Measurements from ENCODE around the gene AEBP1.

Gene AEBP1

GRCh38 chr7:44105832-44106231 lies 1.7 kb downstream of the AEBP1 start:
- Histone ChIP-seq H3K4me2 (ENCODE audit: insufficient read depth, low read length) (peak overlapping the region; percentile 98), H2AFZ (ENCODE audit: low read depth, low read length) (no peak overlapping the region), H3K36me3 (ENCODE audit: insufficient read depth, low read length) (peaks cover 65% of the 10 kb centered on the region), H3K9ac (ENCODE audit: low read depth, low read length) (peak overlapping the region; percentile 94), H3K27me3 (ENCODE audit: insufficient read depth, low read length, poor library complexity) (no peaks in the 10 kb centered on the region), H3K4me1 (ENCODE audit: insufficient read depth, low read length) (peaks cover 89% of the 10 kb centered on the region), H3K9me3 (ENCODE audit: insufficient read depth, low read length, severe bottlenecking) (no peaks in the 10 kb centered on the region), H3K4me3 (ENCODE audit: low read depth in 1 of 2, low read length in 2 of 2) (peak overlapping the region; percentile 68 to 92; a peak in 3 of 4 replicates), H4K20me1 (ENCODE audit: insufficient read depth, low read length) (peaks cover 64% of the 10 kb centered on the region), H3K27ac (ENCODE audit: low read length) (peak overlapping the region; percentile 86), H3K79me2 (ENCODE audit: insufficient read depth, low read length) (peaks cover 78% of the 10 kb centered on the region)
- TF ChIP-seq EZH2 (IDR thresholded peaks at IDR 0.05; ENCODE audit: borderline replicate concordance, low read depth, low read length, severe bottlenecking): no peak
- TF ChIP-seq, protein P1, sequence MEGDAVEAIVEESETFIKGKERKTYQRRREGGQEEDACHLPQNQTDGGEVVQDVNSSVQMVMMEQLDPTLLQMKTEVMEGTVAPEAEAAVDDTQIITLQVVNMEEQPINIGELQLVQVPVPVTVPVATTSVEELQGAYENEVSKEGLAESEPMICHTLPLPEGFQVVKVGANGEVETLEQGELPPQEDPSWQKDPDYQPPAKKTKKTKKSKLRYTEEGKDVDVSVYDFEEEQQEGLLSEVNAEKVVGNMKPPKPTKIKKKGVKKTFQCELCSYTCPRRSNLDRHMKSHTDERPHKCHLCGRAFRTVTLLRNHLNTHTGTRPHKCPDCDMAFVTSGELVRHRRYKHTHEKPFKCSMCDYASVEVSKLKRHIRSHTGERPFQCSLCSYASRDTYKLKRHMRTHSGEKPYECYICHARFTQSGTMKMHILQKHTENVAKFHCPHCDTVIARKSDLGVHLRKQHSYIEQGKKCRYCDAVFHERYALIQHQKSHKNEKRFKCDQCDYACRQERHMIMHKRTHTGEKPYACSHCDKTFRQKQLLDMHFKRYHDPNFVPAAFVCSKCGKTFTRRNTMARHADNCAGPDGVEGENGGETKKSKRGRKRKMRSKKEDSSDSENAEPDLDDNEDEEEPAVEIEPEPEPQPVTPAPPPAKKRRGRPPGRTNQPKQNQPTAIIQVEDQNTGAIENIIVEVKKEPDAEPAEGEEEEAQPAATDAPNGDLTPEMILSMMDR (IDR thresholded peaks at IDR 0.05; ENCODE audit: borderline replicate concordance, extremely low read depth, low read length, poor library complexity, severe bottlenecking): no peak
- no peak for DNase-seq
- ATAC-seq (ENCODE audit: insufficient read depth, low read depth): no peak

DNA sequence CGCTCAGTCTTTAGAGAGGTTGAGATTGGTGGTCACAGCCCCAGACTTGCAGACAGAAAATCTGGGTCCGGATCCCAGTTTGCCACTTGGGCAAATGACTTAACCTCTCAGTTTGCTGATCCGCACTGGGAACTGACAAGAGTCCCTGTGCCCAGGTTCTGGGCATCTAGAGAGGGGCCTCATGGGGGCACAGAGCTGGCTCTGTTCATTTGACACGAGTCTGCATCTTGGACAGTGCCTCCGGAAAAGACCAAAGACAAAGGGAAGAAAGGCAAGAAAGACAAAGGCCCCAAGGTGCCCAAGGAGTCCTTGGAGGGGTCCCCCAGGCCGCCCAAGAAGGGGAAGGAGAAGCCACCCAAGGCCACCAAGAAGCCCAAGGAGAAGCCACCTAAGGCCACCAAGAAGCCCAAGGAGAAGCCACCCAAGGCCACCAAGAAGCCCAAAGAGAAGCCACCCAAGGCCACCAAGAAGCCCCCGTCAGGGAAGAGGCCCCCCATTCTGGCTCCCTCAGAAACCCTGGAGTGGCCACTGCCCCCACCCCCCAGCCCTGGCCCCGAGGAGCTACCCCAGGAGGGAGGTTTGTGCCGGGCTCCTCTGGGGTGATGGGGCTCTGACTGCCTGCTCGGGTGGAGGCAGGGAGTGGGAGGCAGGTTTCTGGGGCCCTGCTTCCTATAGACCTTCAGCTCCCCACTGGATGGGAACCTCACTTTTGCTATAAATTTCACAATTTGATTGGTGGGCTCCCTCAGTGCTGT lies 2.3 kb downstream of the AEBP1 start:
- Histone ChIP-seq H2AFZ (ENCODE audit: low read depth, low read length) (no peak overlapping the region), H3K4me1 (ENCODE audit: insufficient read depth, low read length) (peaks cover 85% of the 10 kb centered on the region), H3K79me2 (ENCODE audit: insufficient read depth, low read length) (peaks cover 85% of the 10 kb centered on the region), H3K9ac (ENCODE audit: low read depth, low read length) (peak overlapping the region; percentile 94), H3K27me3 (ENCODE audit: insufficient read depth, low read length, poor library complexity) (no peaks in the 10 kb centered on the region), H3K36me3 (ENCODE audit: insufficient read depth, low read length) (peaks cover 72% of the 10 kb centered on the region), H4K20me1 (ENCODE audit: insufficient read depth, low read length) (peaks cover 71% of the 10 kb centered on the region), H3K4me2 (ENCODE audit: insufficient read depth, low read length) (peak overlapping the region; percentile 98), H3K4me3 (ENCODE audit: low read depth in 1 of 2, low read length in 2 of 2) (peak overlapping the region; percentile 68 to 92; a peak in 3 of 4 replicates), H3K27ac (ENCODE audit: low read length) (peak overlapping the region; percentile 86), H3K9me3 (ENCODE audit: insufficient read depth, low read length, severe bottlenecking) (no peaks in the 10 kb centered on the region)
- TF ChIP-seq, protein P1 (IDR thresholded peaks at IDR 0.05; ENCODE audit: borderline replicate concordance, extremely low read depth, low read length, poor library complexity, severe bottlenecking): no peak
- no peak for TF ChIP-seq EZH2 (IDR thresholded peaks at IDR 0.05; ENCODE audit: borderline replicate concordance, low read depth, low read length, severe bottlenecking)
- no peak for DNase-seq
- no peak for ATAC-seq (ENCODE audit: insufficient read depth, low read depth)

GRCh38 chr7:44107116-44107960 lies 3.2 kb downstream of the AEBP1 start:
- no peak for ATAC-seq (ENCODE audit: insufficient read depth, low read depth)
- H3K4me3 ChIP-seq (ENCODE audit: low read depth in 1 of 2, low read length in 2 of 2): peak overlapping the region in 1 of 2 experiments; percentile 68; a peak in 3 of 4 replicates
- no peak for DNase-seq
- H3K4me2 ChIP-seq (ENCODE audit: insufficient read depth, low read length): peak overlapping the region; percentile 98
- H3K4me1 ChIP-seq (ENCODE audit: insufficient read depth, low read length): peaks cover 76% of the 10 kb centered on the region
- no peak overlapping the region for H2AFZ ChIP-seq (ENCODE audit: low read depth, low read length)
- peak overlapping the region; percentile 86 for H3K27ac ChIP-seq (ENCODE audit: low read length)
- no peaks in the 10 kb centered on the region for H3K9me3 ChIP-seq (ENCODE audit: insufficient read depth, low read length, severe bottlenecking)
- peak overlapping the region; percentile 94 for H3K9ac ChIP-seq (ENCODE audit: low read depth, low read length)
- peaks cover 89% of the 10 kb centered on the region for H3K79me2 ChIP-seq (ENCODE audit: insufficient read depth, low read length)
- no peaks in the 10 kb centered on the region for H3K27me3 ChIP-seq (ENCODE audit: insufficient read depth, low read length, poor library complexity)
- peaks cover 79% of the 10 kb centered on the region for H4K20me1 ChIP-seq (ENCODE audit: insufficient read depth, low read length)
- TF ChIP-seq, protein P1 (IDR thresholded peaks at IDR 0.05; ENCODE audit: borderline replicate concordance, extremely low read depth, low read length, poor library complexity, severe bottlenecking): no peak
- no peak for TF ChIP-seq EZH2 (IDR thresholded peaks at IDR 0.05; ENCODE audit: borderline replicate concordance, low read depth, low read length, severe bottlenecking)
- peaks cover 80% of the 10 kb centered on the region for H3K36me3 ChIP-seq (ENCODE audit: insufficient read depth, low read length)

Data from DND-41 (cell line).